ENCODE measurements around the gene IFI27. TPM values are rescaled to one million over a fixed set of nuclear protein-coding genes. Genes with fewer than 3 reads are reported as not detected.

The IFI27 gene
- total and polyA plus RNA-seq, 10 of the 15 experiments (the other 5 are each of a cell fraction or from before 2014, with no cell fraction given), result 1.1 to 45.5 (median 3.3) TPM

DNA sequence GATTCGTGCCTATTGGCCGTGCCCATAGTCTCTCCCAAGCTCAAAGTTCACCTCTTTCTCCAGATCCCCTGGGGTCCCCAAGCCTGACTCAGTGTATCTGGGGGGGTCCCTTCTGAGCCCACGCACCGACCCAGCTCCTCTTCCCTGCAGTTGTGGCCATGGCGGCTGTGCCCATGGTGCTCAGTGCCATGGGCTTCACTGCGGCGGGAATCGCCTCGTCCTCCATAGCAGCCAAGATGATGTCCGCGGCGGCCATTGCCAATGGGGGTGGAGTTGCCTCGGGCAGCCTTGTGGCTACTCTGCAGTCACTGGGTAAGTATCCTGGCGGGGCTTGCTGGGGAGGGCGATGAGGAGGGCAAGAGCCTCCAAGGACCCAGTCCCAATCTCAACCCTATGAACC is 5.1 kb downstream of the IFI27 start:
- in situ Hi-C loops (cut with MboI) (no loop called here), intact Hi-C loops (cut with micrococcal nuclease; ENCODE audit: unreplicated experiment) (no loop called here)
- RAD21 ChIA-PET (ENCODE audit: unreplicated experiment), result no interaction called here
- POLR2A ChIA-PET, result no interaction called here
- H3K9me3 ChIP-seq (replicated peaks; ENCODE audit: control insufficient read depth, insufficient read depth, low read length), result no peaks in the 10 kb centered on the region; the same call in 2 of the 3 replicates
- no peaks in the 10 kb centered on the region for H4K20me1 ChIP-seq (ENCODE audit: control insufficient read depth, insufficient read depth)
- FAIRE-seq (no peak), ATAC-seq (no peak), DNase-seq (ENCODE audit: low read depth, low spot score) (no peak)
- H3K27me3 ChIP-seq (replicated peaks in 1 of 2; ENCODE audit: control insufficient read depth in 2 of 2, insufficient read depth in 2 of 2, low read length in 1 of 2), result peaks cover 2 to 5% of the 10 kb centered on the region in 2 experiments; a peak in 3 of 4 replicates
- no peaks in the 10 kb centered on the region for H3K4me1 ChIP-seq (ENCODE audit: control insufficient read depth, insufficient read depth, low read length)
- SMC1A ChIA-PET (ENCODE audit: uncharacterized antibody, unreplicated experiment), result no interaction called here
- H3K79me2 ChIP-seq (ENCODE audit: control insufficient read depth, insufficient read depth, low read length), result no peaks in the 10 kb centered on the region
- H3K4me3 ChIP-seq, result no peak overlapping the region
- H3K27ac ChIP-seq (ENCODE audit: control insufficient read depth, insufficient read depth), result no peak overlapping the region
- H2AFZ ChIP-seq (ENCODE audit: control insufficient read depth, low read depth, low read length), result no peak overlapping the region
- no TSS peak for BruUV-seq (replicated peaks)
- 65% methylated on average over 15 of the region's 15 CpGs for WGBS (ENCODE audit: insufficient coverage, insufficient replicate concordance, low lambda C conversion rate, missing lambda C conversion rate)
- no peak overlapping the region for H3K4me2 ChIP-seq (ENCODE audit: control insufficient read depth, insufficient read depth)
- H3K9ac ChIP-seq (ENCODE audit: control insufficient read depth, insufficient read depth, low read length), result no peak overlapping the region
- TF ChIP-seq MYB (IDR thresholded peaks at IDR 0.05; ENCODE audit: borderline replicate concordance, low read depth, low read length) (no peak), ZZZ3 (IDR thresholded peaks at IDR 0.05; ENCODE audit: control insufficient read depth, insufficient read length, low read depth) (no peak), POLR2AphosphoS5 (IDR thresholded peaks at IDR 0.05; ENCODE audit: low read length) (no peak), RB1 (IDR thresholded peaks at IDR 0.05; ENCODE audit: borderline replicate concordance) (no peak), KLF5 (IDR thresholded peaks at IDR 0.05; ENCODE audit: partially characterized antibody) (no peak), BMI1 (IDR thresholded peaks at IDR 0.05; ENCODE audit: borderline replicate concordance) (no peak), JUND (IDR thresholded peaks at IDR 0.05; ENCODE audit: low read depth, low read length) (no peak)
- TF ChIP-seq, protein P1, sequence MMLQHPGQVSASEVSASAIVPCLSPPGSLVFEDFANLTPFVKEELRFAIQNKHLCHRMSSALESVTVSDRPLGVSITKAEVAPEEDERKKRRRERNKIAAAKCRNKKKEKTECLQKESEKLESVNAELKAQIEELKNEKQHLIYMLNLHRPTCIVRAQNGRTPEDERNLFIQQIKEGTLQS (IDR thresholded peaks at IDR 0.05; ENCODE audit: borderline replicate concordance, extremely low read depth, low read depth, low read length), result no peak
- TF ChIP-seq, protein P2, sequence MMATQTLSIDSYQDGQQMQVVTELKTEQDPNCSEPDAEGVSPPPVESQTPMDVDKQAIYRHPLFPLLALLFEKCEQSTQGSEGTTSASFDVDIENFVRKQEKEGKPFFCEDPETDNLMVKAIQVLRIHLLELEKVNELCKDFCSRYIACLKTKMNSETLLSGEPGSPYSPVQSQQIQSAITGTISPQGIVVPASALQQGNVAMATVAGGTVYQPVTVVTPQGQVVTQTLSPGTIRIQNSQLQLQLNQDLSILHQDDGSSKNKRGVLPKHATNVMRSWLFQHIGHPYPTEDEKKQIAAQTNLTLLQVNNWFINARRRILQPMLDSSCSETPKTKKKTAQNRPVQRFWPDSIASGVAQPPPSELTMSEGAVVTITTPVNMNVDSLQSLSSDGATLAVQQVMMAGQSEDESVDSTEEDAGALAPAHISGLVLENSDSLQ (IDR thresholded peaks at IDR 0.05), result no peak
- no peaks in the 10 kb centered on the region for H3K36me3 ChIP-seq (ENCODE audit: control insufficient read depth in 2 of 2, insufficient read depth in 2 of 2, low read length in 1 of 2)
- CTCF ChIA-PET, result interaction anchor here (0.8 to 1.6 kb wide), 2 partner anchors 17 to 21 kb away, joined by 3 to 6 read pairs; no protein-coding TSS in a partner anchor
